Muscle layer of colon (tissue), 2 donors: ENCODE data around the gene ORMDL3.
A peak's percentile ranks its signal among the peaks of the same experiment; 100 is the strongest.

ENCODE experiments used
- H3K27ac ChIP-seq: one replicate; pipeline ENCODE4 v1.7.0; 2013; ENCODE audit warnings: low read depth, mild to moderate bottlenecking, low read length, moderate library complexity
- H3K27me3 ChIP-seq, 2 donors: one replicate each; pipeline ENCODE4 v1.7.0; 2013; ENCODE audit warnings: low read length in 2 of 2, mild to moderate bottlenecking in 2 of 2; ENCODE audit not compliant: insufficient read depth in 2 of 2, control insufficient read depth in 1 of 2
- H3K36me3 ChIP-seq: one replicate; pipeline ENCODE4 v1.7.0; 2013; ENCODE audit warnings: mild to moderate bottlenecking, low read length; ENCODE audit not compliant: insufficient read depth
- H3K4me1 ChIP-seq: one replicate; pipeline ENCODE4 v1.7.0; 2013; ENCODE audit warnings: mild to moderate bottlenecking, low read length; ENCODE audit not compliant: insufficient read depth
- H3K4me3 ChIP-seq, 2 donors: one replicate each; pipeline ENCODE4 v1.7.0; 2013; ENCODE audit warnings: low read length in 2 of 2, low read depth in 1 of 2, mild to moderate bottlenecking in 1 of 2, moderate library complexity in 1 of 2
- H3K9ac ChIP-seq: one replicate; pipeline ENCODE4 v1.7.0; 2013; ENCODE audit warnings: low read length
- H3K9me3 ChIP-seq: one replicate; pipeline ENCODE4 v1.7.0; 2013; ENCODE audit warnings: mild to moderate bottlenecking, low read length
- donor health status: abdominal sarcoma.
- donor health status: Adenocarcinoma of cecum.

Gene ORMDL3

DNA sequence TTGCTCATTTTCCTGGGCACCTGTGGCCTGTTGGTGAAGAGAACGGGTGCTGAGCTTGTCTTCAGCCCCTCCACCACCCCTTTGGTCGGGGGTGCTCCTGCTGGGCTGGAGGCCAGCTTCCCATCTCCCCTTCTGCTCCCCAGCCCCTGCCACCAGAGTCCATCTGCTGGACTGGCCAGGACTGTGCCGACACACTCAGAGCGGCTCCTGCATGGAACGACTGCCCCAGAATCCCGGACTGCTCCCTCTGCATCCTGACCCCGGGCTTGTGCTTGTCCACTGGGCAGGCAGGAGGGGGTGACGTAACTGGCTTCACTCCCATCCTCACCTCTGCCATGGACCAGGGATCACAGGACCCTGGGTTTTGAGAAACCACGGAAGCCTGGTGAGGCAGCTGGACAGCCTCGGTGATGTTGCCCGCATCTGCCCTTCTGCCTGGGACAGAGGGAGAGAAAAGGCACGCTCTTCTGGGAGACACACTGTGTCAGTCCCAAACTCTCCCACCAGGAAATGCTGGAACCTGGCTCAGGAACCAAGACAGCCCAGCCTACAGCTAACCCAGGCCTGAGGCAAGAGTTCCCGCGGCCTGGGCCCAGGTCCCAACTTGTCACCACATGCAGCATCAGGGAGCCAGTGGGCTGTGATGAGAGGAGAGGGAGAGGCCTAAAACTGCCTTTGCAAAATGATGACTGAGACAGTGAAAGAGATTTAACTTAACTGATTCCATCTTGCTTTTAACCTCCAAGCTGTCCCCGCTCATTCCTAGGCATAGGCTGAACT lies 19.3 kb upstream of the ORMDL3 start:
- Histone ChIP-seq H3K4me1 (no peaks in the 10 kb centered on the region), H3K4me3 (no peak overlapping the region), H3K9ac (no peak overlapping the region)

GRCh38 chr17:39944393-39944711 lies 17.0 kb upstream of the ORMDL3 start:
- no peaks in the 10 kb centered on the region for H3K9me3 ChIP-seq
- H3K4me3 ChIP-seq, result no peak overlapping the region
- H3K27ac ChIP-seq, result no peak overlapping the region
- no peak overlapping the region for H3K9ac ChIP-seq
- H3K27me3 ChIP-seq, result no peaks in the 10 kb centered on the region
- peaks cover 4% of the 10 kb centered on the region for H3K4me1 ChIP-seq
- H3K36me3 ChIP-seq, result no peaks in the 10 kb centered on the region

More for the DNA sequence above, 19.3 kb upstream of the ORMDL3 start:
- no peak overlapping the region for H3K27ac ChIP-seq
- H3K27me3 ChIP-seq, result no peaks in the 10 kb centered on the region
- H3K36me3 ChIP-seq, result no peaks in the 10 kb centered on the region
- no peaks in the 10 kb centered on the region for H3K9me3 ChIP-seq

- H3K9ac ChIP-seq, result no peak overlapping the region
- peaks cover 6% of the 10 kb centered on the region for H3K4me1 ChIP-seq
- H3K27ac ChIP-seq, result no peak overlapping the region
- no peaks in the 10 kb centered on the region for H3K9me3 ChIP-seq
- H3K4me3 ChIP-seq, result no peak overlapping the region
- no peaks in the 10 kb centered on the region for H3K27me3 ChIP-seq
- no peaks in the 10 kb centered on the region for H3K36me3 ChIP-seq
These were observed 16.4 kb upstream of the ORMDL3 start for GRCh38 chr17:39943702-39944392.

DNA sequence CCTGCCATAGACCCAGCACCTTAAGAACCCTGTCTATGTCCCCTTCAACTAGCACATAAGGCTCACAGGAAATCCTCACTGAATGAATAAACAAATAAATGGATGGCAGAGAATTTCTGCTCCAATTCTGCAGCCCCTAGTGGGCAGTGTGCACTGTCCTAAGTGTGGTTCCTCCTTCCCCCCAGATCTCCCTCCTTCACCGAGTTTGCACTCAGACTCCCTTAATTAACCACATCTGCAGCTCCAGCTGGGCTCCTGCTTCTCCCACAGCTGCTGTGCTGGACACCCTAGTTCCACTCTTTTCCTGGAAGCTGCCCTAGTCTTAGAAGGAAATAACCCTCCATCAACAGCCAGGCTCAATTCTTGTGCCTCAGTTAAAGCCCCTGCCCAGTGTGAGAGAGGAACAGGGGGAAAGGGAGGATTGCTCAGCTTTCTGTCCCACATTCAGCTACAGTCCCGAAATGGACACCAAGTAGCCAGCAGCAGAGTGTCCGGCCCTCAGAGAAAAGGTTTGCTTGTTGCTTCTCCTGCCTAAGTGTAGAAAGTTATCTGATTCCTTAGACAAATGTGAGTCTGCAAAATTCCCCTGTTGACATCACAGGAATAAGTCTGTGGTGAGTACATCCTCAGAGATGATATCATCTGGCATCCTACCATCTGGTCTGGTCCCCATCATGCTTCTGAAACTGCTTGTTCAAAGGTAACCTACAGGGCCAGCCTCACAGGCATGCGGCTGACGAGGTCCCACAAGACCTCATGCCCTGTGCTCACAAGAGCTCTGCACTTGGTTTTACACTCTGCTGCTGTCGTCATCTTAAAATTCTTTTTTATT lies 12.4 kb upstream of the ORMDL3 start:
- Histone ChIP-seq H3K9ac (no peak overlapping the region), H3K4me3 (no peak overlapping the region), H3K27ac (peak overlapping the region; percentile 0), H3K9me3 (no peaks in the 10 kb centered on the region), H3K4me1 (peaks cover 6% of the 10 kb centered on the region), H3K36me3 (no peaks in the 10 kb centered on the region), H3K27me3 (no peaks in the 10 kb centered on the region)

- Histone ChIP-seq H3K9ac (no peak overlapping the region), H3K4me3 (no peak overlapping the region), H3K27ac (no peak overlapping the region), H3K4me1 (peaks cover 6% of the 10 kb centered on the region), H3K27me3 (no peaks in the 10 kb centered on the region), H3K9me3 (no peaks in the 10 kb centered on the region), H3K36me3 (no peaks in the 10 kb centered on the region)
These were observed 11.7 kb upstream of the ORMDL3 start for GRCh38 chr17:39939106-39939505.

DNA sequence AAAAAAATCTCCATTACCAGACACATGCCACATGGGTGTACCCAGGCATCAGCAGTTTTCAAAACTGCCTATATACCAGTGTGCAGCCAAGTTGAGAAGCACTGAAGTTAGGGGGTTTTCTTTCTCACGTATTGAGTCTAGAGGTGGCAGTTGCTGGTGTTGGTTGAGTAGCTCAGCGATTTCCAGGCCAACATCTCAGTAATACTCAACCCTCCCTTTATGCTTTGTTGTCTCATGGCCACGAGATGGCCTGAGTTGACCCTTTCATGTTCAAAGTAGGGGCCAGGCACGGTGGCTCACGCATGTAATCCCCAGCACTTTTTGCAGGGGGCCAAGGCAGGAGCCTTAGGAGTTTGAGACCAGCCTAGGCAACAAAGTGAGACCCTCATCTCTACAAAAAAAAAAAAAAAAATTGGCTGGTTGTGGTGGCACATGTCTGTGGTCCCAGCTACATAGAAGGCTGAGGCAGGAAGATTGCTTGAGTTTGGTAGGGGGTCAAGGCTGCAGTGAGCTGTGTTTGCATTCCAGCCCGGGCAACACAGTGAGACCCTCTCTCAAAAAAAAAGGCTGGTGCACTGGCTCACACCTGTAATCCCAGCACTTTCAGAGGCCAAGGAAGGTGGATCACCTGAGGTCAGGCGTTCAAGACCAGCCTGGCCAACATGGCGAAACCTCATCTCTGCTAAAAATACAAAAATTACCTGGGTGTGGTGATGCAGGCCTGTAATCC lies 10.9 kb upstream of the ORMDL3 start:
- Histone ChIP-seq H3K27ac (no peak overlapping the region), H3K9ac (no peak overlapping the region), H3K4me1 (peaks cover 6% of the 10 kb centered on the region), H3K36me3 (no peaks in the 10 kb centered on the region), H3K27me3 (no peaks in the 10 kb centered on the region), H3K4me3 (no peak overlapping the region), H3K9me3 (no peaks in the 10 kb centered on the region)

DNA sequence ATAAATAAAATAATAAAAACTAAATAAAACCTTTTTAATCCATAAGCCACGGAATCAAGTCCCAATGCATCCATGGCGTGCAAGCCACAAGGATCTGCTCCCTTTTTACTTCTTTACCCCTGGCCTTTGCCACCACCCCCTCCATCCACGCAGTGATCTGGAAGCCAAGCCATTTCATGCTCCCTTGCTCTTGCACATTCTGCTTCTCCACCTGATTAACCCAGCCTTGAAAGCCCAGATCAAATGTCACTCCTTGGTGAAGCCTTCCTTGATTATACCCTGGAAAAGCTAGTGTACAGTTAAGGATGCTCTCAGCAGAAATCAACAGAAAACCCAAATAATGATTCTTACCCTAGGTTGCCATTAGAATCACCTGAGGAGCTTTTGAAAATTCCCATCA lies 10.0 kb upstream of the ORMDL3 start:
- no peak overlapping the region for H3K4me3 ChIP-seq
- peaks cover 6% of the 10 kb centered on the region for H3K4me1 ChIP-seq
- H3K27ac ChIP-seq, result no peak overlapping the region
- no peak overlapping the region for H3K9ac ChIP-seq
- no peaks in the 10 kb centered on the region for H3K9me3 ChIP-seq
- H3K36me3 ChIP-seq, result no peaks in the 10 kb centered on the region
- no peaks in the 10 kb centered on the region for H3K27me3 ChIP-seq

DNA sequence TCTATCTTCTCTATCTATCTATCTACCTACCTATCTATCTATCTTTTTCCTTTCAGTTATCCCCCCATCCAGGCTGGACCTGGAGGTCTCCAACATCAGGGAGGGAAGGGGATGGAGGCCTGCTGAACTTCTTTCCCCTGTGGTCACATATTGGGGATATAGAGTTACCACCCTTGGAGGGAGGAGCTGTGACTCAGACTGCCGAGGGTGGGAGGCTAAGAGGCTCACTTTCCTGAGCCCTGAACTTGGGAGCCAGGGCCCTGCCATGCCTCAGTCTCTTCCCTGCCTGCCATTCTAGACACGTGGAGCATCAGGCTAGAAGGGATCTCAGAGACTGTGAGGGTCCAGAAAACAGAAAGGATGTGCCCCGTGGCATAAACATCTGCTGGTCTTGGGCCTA lies 8.5 kb upstream of the ORMDL3 start:
- H3K4me1 ChIP-seq, result peaks cover 6% of the 10 kb centered on the region
- no peaks in the 10 kb centered on the region for H3K9me3 ChIP-seq
- H3K27me3 ChIP-seq, result no peaks in the 10 kb centered on the region
- H3K36me3 ChIP-seq, result no peaks in the 10 kb centered on the region
- no peak overlapping the region for H3K9ac ChIP-seq
- H3K27ac ChIP-seq, result no peak overlapping the region
- H3K4me3 ChIP-seq, result no peak overlapping the region

GRCh38 chr17:39934324-39934723 lies 6.9 kb upstream of the ORMDL3 start:
- peaks cover 6% of the 10 kb centered on the region for H3K36me3 ChIP-seq
- H3K27ac ChIP-seq, result no peak overlapping the region
- H3K4me1 ChIP-seq, result peaks cover 2% of the 10 kb centered on the region
- no peak overlapping the region for H3K4me3 ChIP-seq
- no peaks in the 10 kb centered on the region for H3K27me3 ChIP-seq
- H3K9me3 ChIP-seq, result no peaks in the 10 kb centered on the region
- H3K9ac ChIP-seq, result no peak overlapping the region

GRCh38 chr17:39933912-39934311 lies 6.5 kb upstream of the ORMDL3 start:
- Histone ChIP-seq H3K9ac (no peak overlapping the region), H3K4me1 (peaks cover 1% of the 10 kb centered on the region), H3K9me3 (no peaks in the 10 kb centered on the region), H3K27ac (no peak overlapping the region), H3K36me3 (peaks cover 8% of the 10 kb centered on the region), H3K27me3 (no peaks in the 10 kb centered on the region), H3K4me3 (no peak overlapping the region)
